GM23248 (cell line): ENCODE measurements around the gene MACROD2. TPM values are rescaled to one million over a fixed set of nuclear protein-coding genes. Genes with fewer than 3 reads are reported as not detected.

Experiments
- DNase-seq: peaks from one replicate; pipeline ENCODE4 v3.0.0-alpha.2; 2015
- H2AFZ ChIP-seq: fragments of 200-600 bp; sonication (generic); 2 replicates; pipeline ENCODE4 v1.6.1; 2016; ENCODE audit warnings: antibody characterized with exemption
- H3F3A ChIP-seq: fragments of 200-600 bp; sonication (generic); 2 replicates; pipeline ENCODE4 v1.6.1; 2016; ENCODE audit warnings: mild to moderate bottlenecking, antibody characterized with exemption, mixed run types; ENCODE audit not compliant: insufficient read depth
- H3K27ac ChIP-seq: fragments of 200-600 bp; sonication (generic); 2 replicates; pipeline ENCODE4 v1.5.1; 2016; ENCODE audit warnings: mild to moderate bottlenecking
- H3K27me3 ChIP-seq: fragments of 200-600 bp; sonication (generic); replicated peaks from 2 replicates; pipeline ENCODE4 v1.6.1; 2016; ENCODE audit warnings: mild to moderate bottlenecking; ENCODE audit not compliant: insufficient read depth
- H3K36me3 ChIP-seq: fragments of 200-600 bp; sonication (generic); 2 replicates; pipeline ENCODE4 v1.6.1; 2016; ENCODE audit warnings: low read depth, mild to moderate bottlenecking
- H3K4me1 ChIP-seq: fragments of 200-600 bp; sonication (generic); 2 replicates; pipeline ENCODE4 v1.6.1; 2016; ENCODE audit warnings: mild to moderate bottlenecking; ENCODE audit not compliant: insufficient read depth
- H3K4me2 ChIP-seq: fragments of 200-600 bp; sonication (generic); one replicate; pipeline ENCODE4 v1.6.1; 2016; ENCODE audit warnings: mild to moderate bottlenecking; ENCODE audit not compliant: unreplicated experiment
- H3K4me3 ChIP-seq: fragments of 200-600 bp; sonication (generic); 2 replicates; pipeline ENCODE4 v1.5.1; 2016; ENCODE audit warnings: mild to moderate bottlenecking
- H3K79me2 ChIP-seq: fragments of 200-600 bp; sonication (generic); 2 replicates; pipeline ENCODE4 v1.6.1; 2016; ENCODE audit warnings: mild to moderate bottlenecking; ENCODE audit not compliant: insufficient read depth
- H3K9ac ChIP-seq: fragments of 200-600 bp; sonication (generic); 2 replicates; pipeline ENCODE4 v1.6.1; 2016; ENCODE audit warnings: mild to moderate bottlenecking
- H3K9me2 ChIP-seq: fragments of 200-600 bp; sonication (generic); 2 replicates; pipeline ENCODE4 v1.6.1; 2016; ENCODE audit warnings: mixed run types, mild to moderate bottlenecking, moderate library complexity; ENCODE audit not compliant: insufficient read depth
- H3K9me3 ChIP-seq: fragments of 200-600 bp; sonication (generic); one replicate; pipeline ENCODE4 v1.6.1; 2017; ENCODE audit warnings: low read depth
- H4K20me1 ChIP-seq: fragments of 200-600 bp; sonication (generic); 2 replicates; pipeline ENCODE4 v1.6.0; 2016; ENCODE audit not compliant: insufficient read depth
- EZH2 ChIP-seq: fragments of 200-600 bp; sonication (generic); IDR thresholded peaks from 2 replicates; pipeline ENCODE4 v1.6.1; 2018; ENCODE audit warnings: antibody characterized with exemption, mild to moderate bottlenecking; ENCODE audit not compliant: insufficient read depth, poor library complexity, severe bottlenecking
- EZH2phosphoT487 ChIP-seq: fragments of 200-600 bp; sonication (generic); IDR thresholded peaks from 2 replicates; pipeline ENCODE4 v1.6.1; 2018; ENCODE audit warnings: antibody characterized with exemption, moderate library complexity, mild to moderate bottlenecking, low read depth; ENCODE audit not compliant: insufficient read depth
- WGBS, 2 experiments: methylation state at CpG; one replicate each; pipeline ENCODE4 v1.1.6; 2015 to 2017; ENCODE audit warnings: low lambda C conversion rate in 2 of 2, low coverage in 1 of 2; ENCODE audit errors: missing lambda C conversion rate in 2 of 2; 5-methylcytosine and 5-hydroxymethylcytosine counted together
- in situ Hi-C: fragments of 300-500 bp; cut with MboI; formaldehyde crosslinking; loops from 2 replicates; pipeline ENCODE4 v1.15.0; 2020
- polyA plus RNA-seq: library from polyadenylated mRNA; unstranded; fragments of >200 nt; fragmentation: Nextera tagmentation; extraction: Ambion mirVana; gene quantifications from 2 replicates; pipeline ENCODE4 v1.2.1, GENCODE V29; 2016
- total RNA-seq: library from RNA; depleted of rRNA; stranded (reverse); fragments of >200 nt; shearing (Covaris generic); gene quantifications from 2 replicates; pipeline ENCODE4 v1.2.3, GENCODE V29; 2014

The MACROD2 gene
- total and polyA plus RNA-seq, 2 experiments from 2014 or later, result 1.1 to 3.1 TPM

DNA sequence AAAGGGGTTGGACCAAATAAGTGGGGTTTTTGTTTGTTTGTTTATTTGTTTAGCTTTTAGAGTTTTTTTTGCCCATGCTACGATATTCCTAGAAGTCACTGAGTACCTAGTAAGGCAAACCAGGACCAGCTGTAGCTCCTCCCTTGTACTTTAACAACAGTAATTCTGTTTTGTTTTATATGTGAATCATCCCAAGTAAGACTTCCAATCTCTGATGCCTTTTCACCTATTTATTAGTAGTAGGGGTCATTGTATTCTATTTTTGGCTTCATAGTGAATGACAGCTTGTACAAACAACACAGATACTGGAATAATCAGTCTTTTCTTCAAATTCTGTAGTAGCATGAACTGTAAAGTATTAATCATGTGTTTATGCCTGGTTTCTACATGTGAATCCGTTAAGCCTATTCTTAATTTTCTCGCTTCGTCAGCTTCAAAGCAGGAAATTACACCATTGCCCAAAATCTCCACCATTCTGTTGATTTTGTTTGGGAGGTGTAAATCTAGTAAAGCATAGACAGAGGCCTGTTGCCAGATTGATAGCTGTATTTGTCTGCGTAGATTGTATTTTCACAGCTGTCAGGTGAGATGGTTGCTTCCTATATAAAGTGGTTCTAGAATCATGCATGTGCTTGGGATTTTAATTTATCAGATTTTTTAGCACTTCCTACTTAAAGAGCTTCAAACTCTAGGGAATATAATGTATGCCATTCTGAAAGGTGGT is 493.6 kb downstream of the MACROD2 start:
- H3K36me3 ChIP-seq, result no peaks in the 10 kb centered on the region
- no peak overlapping the region for H3K4me2 ChIP-seq
- no peak overlapping the region for H2AFZ ChIP-seq
- H3K4me1 ChIP-seq, result no peaks in the 10 kb centered on the region
- H3F3A ChIP-seq, result no peaks in the 10 kb centered on the region
- H3K9ac ChIP-seq, result no peak overlapping the region
- no peaks in the 10 kb centered on the region for H3K9me3 ChIP-seq
- H3K4me3 ChIP-seq, result no peak overlapping the region
- H4K20me1 ChIP-seq, result no peaks in the 10 kb centered on the region
- no peak for DNase-seq
- TF ChIP-seq EZH2 (no peak), EZH2phosphoT487 (no peak)
- WGBS, 2 experiments, result 94 to 97% methylated on average over 5 of the region's 5 CpGs
- no peak overlapping the region for H3K27ac ChIP-seq
- H3K79me2 ChIP-seq, result no peaks in the 10 kb centered on the region
- H3K27me3 ChIP-seq, result no peaks in the 10 kb centered on the region
- H3K9me2 ChIP-seq, result no peaks in the 10 kb centered on the region; the same call in 1 of the 2 replicates
- in situ Hi-C loops, result no loop called here

DNA sequence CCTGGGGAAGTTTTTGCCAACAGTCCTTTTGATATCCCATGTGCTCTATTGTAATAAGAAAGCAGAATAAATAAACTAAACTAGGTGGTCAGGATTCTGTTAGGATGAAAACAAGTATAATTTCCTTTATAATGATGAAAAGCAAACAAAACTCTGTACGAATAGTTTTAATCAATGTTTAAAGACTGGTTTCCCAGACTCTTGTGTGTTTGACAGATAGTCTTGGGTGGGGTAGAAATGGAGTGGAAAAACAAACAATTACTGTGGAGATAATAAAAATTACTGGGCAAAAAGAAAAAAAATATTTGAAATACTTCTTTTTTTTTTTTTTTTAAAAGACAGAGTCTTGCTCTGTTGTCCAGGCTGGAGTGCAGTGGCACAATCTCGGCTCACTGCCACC is 494.2 kb downstream of the MACROD2 start:
- H4K20me1 ChIP-seq, result no peaks in the 10 kb centered on the region
- DNase-seq, result no peak
- H3K9ac ChIP-seq, result no peak overlapping the region
- no peak overlapping the region for H2AFZ ChIP-seq
- H3K9me3 ChIP-seq, result no peaks in the 10 kb centered on the region
- H3K36me3 ChIP-seq, result no peaks in the 10 kb centered on the region
- in situ Hi-C loops, result no loop called here
- no peak for TF ChIP-seq EZH2
- TF ChIP-seq EZH2phosphoT487, result no peak
- H3K79me2 ChIP-seq, result no peaks in the 10 kb centered on the region
- H3K27ac ChIP-seq, result no peak overlapping the region
- 0 out of 2 replicates have a peak, but pooled peaks cover 4% of the 10 kb centered on the region for H3K4me1 ChIP-seq
- 61 to 73% methylated on average over 2 of the region's 2 CpGs for WGBS, 2 experiments
- no peaks in the 10 kb centered on the region; the same call in 1 of the 2 replicates for H3K9me2 ChIP-seq
- no peak overlapping the region for H3K4me3 ChIP-seq
- no peaks in the 10 kb centered on the region for H3F3A ChIP-seq
- no peak overlapping the region for H3K4me2 ChIP-seq
- H3K27me3 ChIP-seq, result no peaks in the 10 kb centered on the region

DNA sequence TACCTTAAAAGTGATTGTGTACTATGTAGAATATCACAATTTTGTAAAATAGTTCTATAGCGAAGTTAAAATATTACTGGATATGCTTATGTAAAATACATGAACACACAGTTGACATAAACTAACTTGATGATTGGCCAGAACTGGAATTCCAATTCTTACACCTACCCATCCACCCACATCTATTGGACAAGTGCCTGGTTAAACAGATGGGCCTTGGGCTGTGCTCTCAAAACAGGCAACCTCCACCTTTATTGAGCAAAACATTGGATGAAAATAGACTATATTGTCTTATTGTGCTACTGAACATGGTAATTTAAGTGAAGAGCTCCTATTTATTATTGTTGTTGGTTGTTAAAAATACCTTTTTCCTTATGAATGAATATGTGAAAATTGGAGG is 496.1 kb downstream of the MACROD2 start:
- no peak for TF ChIP-seq EZH2phosphoT487
- no peak for TF ChIP-seq EZH2
- Histone ChIP-seq H2AFZ (no peak overlapping the region), H3K27ac (no peak overlapping the region), H3K9ac (no peak overlapping the region), H3K27me3 (no peaks in the 10 kb centered on the region), H3K9me2 (no peaks in the 10 kb centered on the region; the same call in 1 of the 2 replicates), H3K4me1 (0 out of 2 replicates have a peak, but pooled peaks cover 5% of the 10 kb centered on the region), H3F3A (no peaks in the 10 kb centered on the region; the same call in 1 of the 2 replicates), H3K36me3 (no peaks in the 10 kb centered on the region), H4K20me1 (no peaks in the 10 kb centered on the region), H3K4me2 (no peak overlapping the region), H3K4me3 (no peak overlapping the region), H3K9me3 (no peaks in the 10 kb centered on the region), H3K79me2 (no peaks in the 10 kb centered on the region)
- in situ Hi-C loops, result no loop called here
- DNase-seq, result no peak
- 100% methylated on average over 1 of the region's 1 CpG for WGBS, 2 experiments

DNA sequence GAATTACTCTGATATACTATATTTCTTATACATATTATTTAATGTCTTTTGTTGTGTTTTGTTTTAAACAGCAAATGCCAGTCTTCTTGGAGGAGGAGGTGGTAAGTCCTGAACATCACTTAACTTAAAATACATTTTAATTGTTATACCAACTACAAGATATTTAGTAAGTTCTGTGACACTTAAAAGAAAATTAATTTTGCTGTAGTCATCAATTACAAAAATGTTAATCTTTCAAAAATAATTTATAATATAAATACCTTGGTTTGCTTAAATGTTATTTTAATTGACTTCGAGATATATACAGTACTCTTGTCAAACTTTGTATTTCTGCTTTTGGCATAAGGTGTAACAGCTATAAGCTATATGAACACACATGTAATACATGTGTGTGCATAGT is 498.1 kb downstream of the MACROD2 start:
- no peaks in the 10 kb centered on the region; the same call in 1 of the 2 replicates for H3F3A ChIP-seq
- H2AFZ ChIP-seq, result no peak overlapping the region
- H3K9me2 ChIP-seq, result no peaks in the 10 kb centered on the region; the same call in 1 of the 2 replicates
- 80 to 89% methylated on average over 1 of the region's 1 CpG for WGBS, 2 experiments
- H3K27me3 ChIP-seq, result no peaks in the 10 kb centered on the region
- TF ChIP-seq EZH2phosphoT487, result no peak
- no peak for TF ChIP-seq EZH2
- H3K36me3 ChIP-seq, result no peaks in the 10 kb centered on the region
- no peak for DNase-seq
- no peak overlapping the region for H3K9ac ChIP-seq
- no peak overlapping the region for H3K4me2 ChIP-seq
- H3K79me2 ChIP-seq, result no peaks in the 10 kb centered on the region
- no peaks in the 10 kb centered on the region for H3K9me3 ChIP-seq
- 0 out of 2 replicates have a peak, but pooled peaks cover 5% of the 10 kb centered on the region for H3K4me1 ChIP-seq
- in situ Hi-C loops, result no loop called here
- H4K20me1 ChIP-seq, result no peaks in the 10 kb centered on the region
- H3K27ac ChIP-seq, result no peak overlapping the region
- H3K4me3 ChIP-seq, result no peak overlapping the region
